Activated T-helper 9 cell treated with anti-CD3 and anti-CD28 coated beads, Interleukin-2, amount 50 U/mL, for 16 hours (primary cell): ENCODE data around the gene SULT1C4.

Source experiments
- DNase-seq: peaks from one replicate; pipeline ENCODE4 v3.0.0-alpha.2; 2020; ENCODE audit warnings: low read depth

SULT1C4 gene

GRCh38 chr2:108370080-108370479 is 7.7 kb upstream of the SULT1C4 start:
- DNase-seq, result no peak

GRCh38 chr2:108376774-108377173 is 980 bp upstream of the SULT1C4 start:
- no peak for DNase-seq

GRCh38 chr2:108377401-108377800 is 353 bp upstream of the SULT1C4 start:
- no peak for DNase-seq

GRCh38 chr2:108378851-108379250 is 1.1 kb downstream of the SULT1C4 start:
- DNase-seq, result no peak

GRCh38 chr2:108382196-108382595 is 4.4 kb downstream of the SULT1C4 start:
- no peak for DNase-seq

- no peak for DNase-seq
Measured at GRCh38 chr2:108383146-108383830, 5.5 kb downstream of the SULT1C4 start.

- no peak for DNase-seq
Measured at GRCh38 chr2:108384662-108385393, 7.1 kb downstream of the SULT1C4 start.

- DNase-seq, result no peak
Measured at GRCh38 chr2:108385411-108386071, 7.8 kb downstream of the SULT1C4 start.

GRCh38 chr2:108388045-108388444 is 10.3 kb downstream of the SULT1C4 start:
- DNase-seq, result no peak

GRCh38 chr2:108390340-108390739 is 12.6 kb downstream of the SULT1C4 start:
- no peak for DNase-seq

GRCh38 chr2:108392029-108392428 is 14.3 kb downstream of the SULT1C4 start:
- DNase-seq, result no peak

GRCh38 chr2:108393197-108393596 is 15.4 kb downstream of the SULT1C4 start:
- DNase-seq, result no peak

- no peak for DNase-seq
Measured at GRCh38 chr2:108395155-108395554, 17.4 kb downstream of the SULT1C4 start.

GRCh38 chr2:108396845-108397244 is 19.1 kb downstream of the SULT1C4 start:
- DNase-seq, result no peak

GRCh38 chr2:108399479-108399878 is 21.7 kb downstream of the SULT1C4 start:
- no peak for DNase-seq

GRCh38 chr2:108401800-108402199 is 24.0 kb downstream of the SULT1C4 start:
- no peak for DNase-seq

- DNase-seq, result no peak
Measured at GRCh38 chr2:108403494-108403893, 25.7 kb downstream of the SULT1C4 start.

GRCh38 chr2:108404784-108405397 is 27.1 kb downstream of the SULT1C4 start:
- DNase-seq, result no peak

GRCh38 chr2:108407864-108408729 is 30.3 kb downstream of the SULT1C4 start:
- no peak for DNase-seq

- DNase-seq, result no peak
Measured at GRCh38 chr2:108409768-108410167, 32.0 kb downstream of the SULT1C4 start.

GRCh38 chr2:108412995-108413710 is 35.4 kb downstream of the SULT1C4 start:
- DNase-seq, result no peak
